Mesothelial cell of epicardium (in vitro differentiated cells): Measurements from ENCODE around the gene TARS3. TPM values are rescaled to one million over a fixed set of nuclear protein-coding genes. Genes with fewer than 3 reads are reported as not detected.

ENCODE experiments used
- DNase-seq, 2 experiments: peaks; one replicate each; pipeline ENCODE4 v3.0.0; 2021; ENCODE audit warnings: low spot score in 2 of 2; ENCODE audit not compliant: unreplicated experiment in 2 of 2
- H3K27ac Mint-ChIP-seq: 2 replicates; pipeline ENCODE4 v1.8.0; 2021; ENCODE audit warnings: mixed read lengths
- H3K27me3 Mint-ChIP-seq: 2 replicates; pipeline ENCODE4 v1.8.0; 2021; ENCODE audit warnings: low read depth, mixed read lengths
- H3K36me3 Mint-ChIP-seq: 2 replicates; pipeline ENCODE4 v1.8.0; 2021; ENCODE audit warnings: mixed read lengths
- H3K4me1 Mint-ChIP-seq: 2 replicates; pipeline ENCODE4 v1.8.0; 2021; ENCODE audit warnings: mixed read lengths
- H3K4me3 Mint-ChIP-seq: 2 replicates; pipeline ENCODE4 v1.8.0; 2021; ENCODE audit warnings: mild to moderate bottlenecking, moderate library complexity, mixed read lengths
- H3K9me3 Mint-ChIP-seq: 2 replicates; pipeline ENCODE4 v1.8.0; 2021; ENCODE audit warnings: mixed read lengths
- CTCF ChIP-seq: fragments of 200-600 bp; sonication (generic); IDR thresholded peaks from one replicate; pipeline ENCODE4 v1.5.0; 2021; ENCODE audit warnings: antibody characterized with exemption; ENCODE audit not compliant: unreplicated experiment
- total RNA-seq: library from RNA; stranded (reverse); gene quantifications from 3 replicates; pipeline ENCODE4 v1.2.1, GENCODE V29; 2021

The TARS3 gene
- total RNA-seq, 1 donor from 2014 or later: 22.4 TPM

- Mint-ChIP-seq H3K4me1 (no peaks in the 10 kb centered on the region), H3K27me3 (no peaks in the 10 kb centered on the region), H3K36me3 (no peaks in the 10 kb centered on the region), H3K4me3 (no peak overlapping the region), H3K27ac (no peak overlapping the region), H3K9me3 (no peaks in the 10 kb centered on the region)
- TF ChIP-seq CTCF: no peak
- DNase-seq: no peak
Observed at GRCh38 chr15:101733545-101733944, 9.3 kb upstream of the TARS3 start.

- Mint-ChIP-seq H3K4me1 (no peaks in the 10 kb centered on the region), H3K9me3 (no peaks in the 10 kb centered on the region), H3K4me3 (no peak overlapping the region), H3K36me3 (no peaks in the 10 kb centered on the region), H3K27me3 (no peaks in the 10 kb centered on the region), H3K27ac (no peak overlapping the region)
- TF ChIP-seq CTCF: no peak
- DNase-seq: no peak
Observed at GRCh38 chr15:101732772-101733171, 8.5 kb upstream of the TARS3 start.

GRCh38 chr15:101731746-101732145, 7.5 kb upstream of the TARS3 start:
- Mint-ChIP-seq H3K36me3 (no peaks in the 10 kb centered on the region), H3K9me3 (no peaks in the 10 kb centered on the region), H3K4me3 (no peak overlapping the region), H3K27me3 (no peaks in the 10 kb centered on the region), H3K4me1 (no peaks in the 10 kb centered on the region), H3K27ac (no peak overlapping the region)
- no peak for TF ChIP-seq CTCF
- no peak for DNase-seq

- no peak overlapping the region for H3K4me3 Mint-ChIP-seq
- no peak overlapping the region for H3K27ac Mint-ChIP-seq
- peaks cover 6% of the 10 kb centered on the region for H3K4me1 Mint-ChIP-seq
- TF ChIP-seq CTCF: no peak
- H3K9me3 Mint-ChIP-seq: no peaks in the 10 kb centered on the region
- H3K27me3 Mint-ChIP-seq: no peaks in the 10 kb centered on the region
- no peak for DNase-seq
- peaks cover 1% of the 10 kb centered on the region for H3K36me3 Mint-ChIP-seq
Observed at GRCh38 chr15:101727186-101727585, 2.9 kb upstream of the TARS3 start.

- no peak for DNase-seq
- Mint-ChIP-seq H3K36me3 (peaks cover 11% of the 10 kb centered on the region), H3K4me3 (peak overlapping the region; percentile 51), H3K27ac (no peak overlapping the region), H3K4me1 (peaks cover 6% of the 10 kb centered on the region), H3K9me3 (no peaks in the 10 kb centered on the region), H3K27me3 (no peaks in the 10 kb centered on the region)
- no peak for TF ChIP-seq CTCF
Observed at GRCh38 chr15:101725073-101725472, 800 bp upstream of the TARS3 start.

- no peak for TF ChIP-seq CTCF
- no peaks in the 10 kb centered on the region for H3K27me3 Mint-ChIP-seq
- H3K9me3 Mint-ChIP-seq: no peaks in the 10 kb centered on the region
- peak in 1 of 2 experiments; percentile 42 for DNase-seq
- H3K36me3 Mint-ChIP-seq: peaks cover 15% of the 10 kb centered on the region
- peaks cover 6% of the 10 kb centered on the region for H3K4me1 Mint-ChIP-seq
- H3K27ac Mint-ChIP-seq: no peak overlapping the region
- H3K4me3 Mint-ChIP-seq: peak overlapping the region; percentile 51
Observed at GRCh38 chr15:101724675-101725005, 367 bp upstream of the TARS3 start.
